GM12878 (cell line): ENCODE results near the gene SAMD9. TPM values are rescaled to one million over a fixed set of nuclear protein-coding genes. Genes with fewer than 3 reads are reported as not detected.

ENCODE experiments used
- ATF7 ChIP-seq: fragments of 450-650 bp; IDR thresholded peaks from 2 replicates; pipeline ENCODE4 v1.6.1; 2016; ENCODE audit warnings: low read depth, mild to moderate bottlenecking
- EED ChIP-seq: sonication (generic); IDR thresholded peaks from 2 replicates; pipeline ENCODE4 v1.6.1; 2016; ENCODE audit warnings: antibody characterized with exemption, low read depth
- EZH2 ChIP-seq: IDR thresholded peaks from 2 replicates; pipeline ENCODE4 v1.6.1; 2012; ENCODE audit warnings: low read depth, mild to moderate bottlenecking, control low read depth, inconsistent platforms, low read length, borderline replicate concordance; ENCODE audit not compliant: control insufficient read depth
- IKZF1 ChIP-seq: fragments of 450-650 bp; conservative IDR thresholded peaks from 2 replicates; pipeline ENCODE4 v1.6.1; 2017; ENCODE audit warnings: antibody characterized with exemption, mild to moderate bottlenecking
- IKZF2 ChIP-seq, 2 experiments: fragments of 450-650 bp; IDR thresholded peaks; 2 replicates each; pipeline ENCODE4 v1.6.1; 2017; ENCODE audit warnings: mild to moderate bottlenecking in 2 of 2, moderate library complexity in 2 of 2
- JUNB ChIP-seq: IDR thresholded peaks from 2 replicates; pipeline ENCODE4 v1.6.1; 2016; ENCODE audit warnings: antibody characterized with exemption, mild to moderate bottlenecking
- MTA2 ChIP-seq: fragments of 450-650 bp; IDR thresholded peaks from 2 replicates; pipeline ENCODE4 v1.6.1; 2016; ENCODE audit warnings: low read depth, mild to moderate bottlenecking, moderate library complexity
- NFXL1 ChIP-seq: fragments of 450-650 bp; IDR thresholded peaks from 2 replicates; pipeline ENCODE4 v1.6.1; 2017; ENCODE audit warnings: antibody characterized with exemption, mild to moderate bottlenecking, borderline replicate concordance
- RB1 ChIP-seq: fragments of 450-650 bp; formaldehyde crosslinking; IDR thresholded peaks from 2 replicates; pipeline ENCODE4 v1.6.1; 2017; ENCODE audit warnings: mild to moderate bottlenecking, borderline replicate concordance
- RCOR1 ChIP-seq: conservative IDR thresholded peaks from 2 replicates; pipeline ENCODE4 v1.6.1; 2012; ENCODE audit warnings: low read depth, low read length, improper control_type of control experiment
- RFX5 ChIP-seq: IDR thresholded peaks from 2 replicates; pipeline ENCODE4 v1.6.1; 2011; ENCODE audit warnings: low read depth, low read length, improper control_type of control experiment
- TAF1 ChIP-seq: IDR thresholded peaks from 2 replicates; pipeline ENCODE4 v1.6.1; 2011; ENCODE audit warnings: mild to moderate bottlenecking, low read depth, low read length, borderline replicate concordance
- polyA plus RNA-seq, 11 experiments: library from polyadenylated mRNA; depleted of rRNA in 4 of 11; unstranded in 6 of 11; stranded (reverse) in 5 of 11; fragments of >200 nt; fragmentation: Nextera tagmentation in 4 of 11; fragmentation: Illumina TruSeq in 1 of 11; extraction: Ambion mirVana in 4 of 11; extraction: Trizol in 1 of 11; gene quantifications; 1 replicate in 1 of 11; 2 replicates in 10 of 11; pipeline versions ENCODE4 v1.2.1 to v1.2.3, GENCODE V29; 2011 to 2016; ENCODE audit warnings: inconsistent platforms in 2 of 11, missing spikeins in 2 of 11, low read depth in 1 of 11
- total RNA-seq, 4 experiments: library from RNA; depleted of rRNA in 3 of 4; stranded (reverse); fragments of >200 nt in 3 of 4; fragmentation: Illumina TruSeq in 1 of 4; extraction: Trizol in 1 of 4; gene quantifications; 2 replicates each; pipeline versions ENCODE4 v1.2.1 to v1.2.3, GENCODE V29; 2013 to 2021
- TF ChIP-seq, protein P1 (sequence below): IDR thresholded peaks from 2 replicates; pipeline ENCODE4 v1.6.1; 2012; ENCODE audit warnings: low read length, inconsistent platforms
- TF ChIP-seq, protein P2 (sequence below): fragments of 450-650 bp; IDR thresholded peaks from 2 replicates; pipeline ENCODE4 v1.6.1; 2018; ENCODE audit warnings: borderline replicate concordance, mild to moderate bottlenecking; ENCODE audit not compliant: partially characterized antibody
- TF ChIP-seq, protein P3 (sequence below): IDR thresholded peaks from 2 replicates; pipeline ENCODE4 v1.6.1; 2012; ENCODE audit warnings: improper control_type of control experiment, low read depth, low read length; ENCODE audit not compliant: insufficient replicate concordance
- TF ChIP-seq, protein P4 (sequence below): fragments of 450-650 bp; IDR thresholded peaks from 2 replicates; pipeline ENCODE4 v1.6.1; 2016; ENCODE audit warnings: mild to moderate bottlenecking, moderate library complexity, borderline replicate concordance

SAMD9 gene
- total and polyA plus RNA-seq, 10 of the 15 experiments (the other 5 are each of a cell fraction or from before 2014, with no cell fraction given): 6.4 to 37.1 (median 15.1) TPM

DNA sequence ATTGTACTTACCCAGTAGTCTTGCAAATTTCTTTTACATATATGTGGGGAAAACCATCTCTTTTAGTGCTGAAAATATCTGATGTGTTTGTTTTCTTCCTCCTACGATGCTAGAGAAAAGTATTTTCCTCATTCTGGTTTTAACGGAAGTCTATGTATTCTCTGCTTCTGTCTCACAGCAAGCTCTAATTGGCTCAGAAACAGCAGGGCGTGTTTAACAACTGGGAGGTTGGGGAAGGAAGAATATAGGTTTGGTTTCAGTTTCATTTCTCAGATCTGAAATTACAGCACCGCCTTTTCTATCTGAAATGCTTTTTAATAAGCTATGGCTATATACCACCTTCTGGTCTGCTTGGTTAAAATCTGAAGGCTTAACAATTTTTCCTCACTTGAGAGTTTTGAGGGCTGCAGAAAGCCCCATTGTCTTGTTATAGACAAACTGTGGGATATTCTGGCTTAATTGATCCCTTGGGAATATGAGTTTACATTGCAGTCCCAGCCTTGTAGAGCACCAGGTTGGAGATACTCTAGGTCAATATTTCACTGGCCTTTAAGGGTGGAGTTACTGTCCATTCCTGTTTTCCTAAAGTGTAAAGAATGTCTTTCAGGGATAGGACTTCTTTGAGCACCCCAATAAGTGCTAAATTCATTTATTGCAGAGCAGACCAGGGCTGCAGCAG is at the start of gene SAMD9 (continued):
- TF ChIP-seq, protein P1, sequence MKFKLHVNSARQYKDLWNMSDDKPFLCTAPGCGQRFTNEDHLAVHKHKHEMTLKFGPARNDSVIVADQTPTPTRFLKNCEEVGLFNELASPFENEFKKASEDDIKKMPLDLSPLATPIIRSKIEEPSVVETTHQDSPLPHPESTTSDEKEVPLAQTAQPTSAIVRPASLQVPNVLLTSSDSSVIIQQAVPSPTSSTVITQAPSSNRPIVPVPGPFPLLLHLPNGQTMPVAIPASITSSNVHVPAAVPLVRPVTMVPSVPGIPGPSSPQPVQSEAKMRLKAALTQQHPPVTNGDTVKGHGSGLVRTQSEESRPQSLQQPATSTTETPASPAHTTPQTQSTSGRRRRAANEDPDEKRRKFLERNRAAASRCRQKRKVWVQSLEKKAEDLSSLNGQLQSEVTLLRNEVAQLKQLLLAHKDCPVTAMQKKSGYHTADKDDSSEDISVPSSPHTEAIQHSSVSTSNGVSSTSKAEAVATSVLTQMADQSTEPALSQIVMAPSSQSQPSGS: no peak
- peak; percentile 57; the same call in 1 of the 2 replicates for TF ChIP-seq TAF1
- TF ChIP-seq NFXL1: no peak
- TF ChIP-seq, protein P2, sequence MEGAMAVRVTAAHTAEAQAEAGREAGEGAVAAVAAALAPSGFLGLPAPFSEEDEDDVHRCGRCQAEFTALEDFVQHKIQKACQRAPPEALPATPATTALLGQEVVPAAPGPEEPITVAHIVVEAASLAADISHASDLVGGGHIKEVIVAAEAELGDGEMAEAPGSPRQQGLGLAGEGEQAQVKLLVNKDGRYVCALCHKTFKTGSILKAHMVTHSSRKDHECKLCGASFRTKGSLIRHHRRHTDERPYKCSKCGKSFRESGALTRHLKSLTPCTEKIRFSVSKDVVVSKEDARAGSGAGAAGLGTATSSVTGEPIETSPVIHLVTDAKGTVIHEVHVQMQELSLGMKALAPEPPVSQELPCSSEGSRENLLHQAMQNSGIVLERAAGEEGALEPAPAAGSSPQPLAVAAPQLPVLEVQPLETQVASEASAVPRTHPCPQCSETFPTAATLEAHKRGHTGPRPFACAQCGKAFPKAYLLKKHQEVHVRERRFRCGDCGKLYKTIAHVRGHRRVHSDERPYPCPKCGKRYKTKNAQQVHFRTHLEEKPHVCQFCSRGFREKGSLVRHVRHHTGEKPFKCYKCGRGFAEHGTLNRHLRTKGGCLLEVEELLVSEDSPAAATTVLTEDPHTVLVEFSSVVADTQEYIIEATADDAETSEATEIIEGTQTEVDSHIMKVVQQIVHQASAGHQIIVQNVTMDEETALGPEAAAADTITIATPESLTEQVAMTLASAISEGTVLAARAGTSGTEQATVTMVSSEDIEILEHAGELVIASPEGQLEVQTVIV: no peak
- 0 out of 2 replicates have a peak, but pooled peaks have one; percentile 47 for TF ChIP-seq MTA2
- TF ChIP-seq JUNB: 0 out of 2 replicates have a peak, but pooled peaks have one; percentile 34
- TF ChIP-seq EZH2: no peak
- TF ChIP-seq RFX5: no peak
- no peak for TF ChIP-seq RCOR1
- TF ChIP-seq EED: no peak
- peak in 1 of 2 experiments; percentile 13; a peak in 1 of 4 replicates for TF ChIP-seq IKZF2 (IDR thresholded peaks at IDR 0.05)
- TF ChIP-seq, protein P3, sequence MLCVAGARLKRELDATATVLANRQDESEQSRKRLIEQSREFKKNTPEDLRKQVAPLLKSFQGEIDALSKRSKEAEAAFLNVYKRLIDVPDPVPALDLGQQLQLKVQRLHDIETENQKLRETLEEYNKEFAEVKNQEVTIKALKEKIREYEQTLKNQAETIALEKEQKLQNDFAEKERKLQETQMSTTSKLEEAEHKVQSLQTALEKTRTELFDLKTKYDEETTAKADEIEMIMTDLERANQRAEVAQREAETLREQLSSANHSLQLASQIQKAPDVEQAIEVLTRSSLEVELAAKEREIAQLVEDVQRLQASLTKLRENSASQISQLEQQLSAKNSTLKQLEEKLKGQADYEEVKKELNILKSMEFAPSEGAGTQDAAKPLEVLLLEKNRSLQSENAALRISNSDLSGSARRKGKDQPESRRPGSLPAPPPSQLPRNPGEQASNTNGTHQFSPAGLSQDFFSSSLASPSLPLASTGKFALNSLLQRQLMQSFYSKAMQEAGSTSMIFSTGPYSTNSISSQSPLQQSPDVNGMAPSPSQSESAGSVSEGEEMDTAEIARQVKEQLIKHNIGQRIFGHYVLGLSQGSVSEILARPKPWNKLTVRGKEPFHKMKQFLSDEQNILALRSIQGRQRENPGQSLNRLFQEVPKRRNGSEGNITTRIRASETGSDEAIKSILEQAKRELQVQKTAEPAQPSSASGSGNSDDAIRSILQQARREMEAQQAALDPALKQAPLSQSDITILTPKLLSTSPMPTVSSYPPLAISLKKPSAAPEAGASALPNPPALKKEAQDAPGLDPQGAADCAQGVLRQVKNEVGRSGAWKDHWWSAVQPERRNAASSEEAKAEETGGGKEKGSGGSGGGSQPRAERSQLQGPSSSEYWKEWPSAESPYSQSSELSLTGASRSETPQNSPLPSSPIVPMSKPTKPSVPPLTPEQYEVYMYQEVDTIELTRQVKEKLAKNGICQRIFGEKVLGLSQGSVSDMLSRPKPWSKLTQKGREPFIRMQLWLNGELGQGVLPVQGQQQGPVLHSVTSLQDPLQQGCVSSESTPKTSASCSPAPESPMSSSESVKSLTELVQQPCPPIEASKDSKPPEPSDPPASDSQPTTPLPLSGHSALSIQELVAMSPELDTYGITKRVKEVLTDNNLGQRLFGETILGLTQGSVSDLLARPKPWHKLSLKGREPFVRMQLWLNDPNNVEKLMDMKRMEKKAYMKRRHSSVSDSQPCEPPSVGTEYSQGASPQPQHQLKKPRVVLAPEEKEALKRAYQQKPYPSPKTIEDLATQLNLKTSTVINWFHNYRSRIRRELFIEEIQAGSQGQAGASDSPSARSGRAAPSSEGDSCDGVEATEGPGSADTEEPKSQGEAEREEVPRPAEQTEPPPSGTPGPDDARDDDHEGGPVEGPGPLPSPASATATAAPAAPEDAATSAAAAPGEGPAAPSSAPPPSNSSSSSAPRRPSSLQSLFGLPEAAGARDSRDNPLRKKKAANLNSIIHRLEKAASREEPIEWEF: no peak
- peak; percentile 39; the same call in 1 of the 2 replicates for TF ChIP-seq IKZF1
- TF ChIP-seq, protein P4, sequence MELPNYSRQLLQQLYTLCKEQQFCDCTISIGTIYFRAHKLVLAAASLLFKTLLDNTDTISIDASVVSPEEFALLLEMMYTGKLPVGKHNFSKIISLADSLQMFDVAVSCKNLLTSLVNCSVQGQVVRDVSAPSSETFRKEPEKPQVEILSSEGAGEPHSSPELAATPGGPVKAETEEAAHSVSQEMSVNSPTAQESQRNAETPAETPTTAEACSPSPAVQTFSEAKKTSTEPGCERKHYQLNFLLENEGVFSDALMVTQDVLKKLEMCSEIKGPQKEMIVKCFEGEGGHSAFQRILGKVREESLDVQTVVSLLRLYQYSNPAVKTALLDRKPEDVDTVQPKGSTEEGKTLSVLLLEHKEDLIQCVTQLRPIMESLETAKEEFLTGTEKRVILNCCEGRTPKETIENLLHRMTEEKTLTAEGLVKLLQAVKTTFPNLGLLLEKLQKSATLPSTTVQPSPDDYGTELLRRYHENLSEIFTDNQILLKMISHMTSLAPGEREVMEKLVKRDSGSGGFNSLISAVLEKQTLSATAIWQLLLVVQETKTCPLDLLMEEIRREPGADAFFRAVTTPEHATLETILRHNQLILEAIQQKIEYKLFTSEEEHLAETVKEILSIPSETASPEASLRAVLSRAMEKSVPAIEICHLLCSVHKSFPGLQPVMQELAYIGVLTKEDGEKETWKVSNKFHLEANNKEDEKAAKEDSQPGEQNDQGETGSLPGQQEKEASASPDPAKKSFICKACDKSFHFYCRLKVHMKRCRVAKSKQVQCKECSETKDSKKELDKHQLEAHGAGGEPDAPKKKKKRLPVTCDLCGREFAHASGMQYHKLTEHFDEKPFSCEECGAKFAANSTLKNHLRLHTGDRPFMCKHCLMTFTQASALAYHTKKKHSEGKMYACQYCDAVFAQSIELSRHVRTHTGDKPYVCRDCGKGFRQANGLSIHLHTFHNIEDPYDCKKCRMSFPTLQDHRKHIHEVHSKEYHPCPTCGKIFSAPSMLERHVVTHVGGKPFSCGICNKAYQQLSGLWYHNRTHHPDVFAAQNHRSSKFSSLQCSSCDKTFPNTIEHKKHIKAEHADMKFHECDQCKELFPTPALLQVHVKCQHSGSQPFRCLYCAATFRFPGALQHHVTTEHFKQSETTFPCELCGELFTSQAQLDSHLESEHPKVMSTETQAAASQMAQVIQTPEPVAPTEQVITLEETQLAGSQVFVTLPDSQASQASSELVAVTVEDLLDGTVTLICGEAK: no peak
- TF ChIP-seq RB1: peak; percentile 41; the same call in 1 of the 2 replicates
- peak; percentile 38; the same call in 1 of the 2 replicates for TF ChIP-seq ATF7
